ENCODE measurements around the gene BST1. TPM values are rescaled to one million over a fixed set of nuclear protein-coding genes. Genes with fewer than 3 reads are reported as not detected.

BST1 gene
- total and polyA plus RNA-seq, 2 experiments from 2014 or later, result 0.99 to 1.8 TPM

DNA sequence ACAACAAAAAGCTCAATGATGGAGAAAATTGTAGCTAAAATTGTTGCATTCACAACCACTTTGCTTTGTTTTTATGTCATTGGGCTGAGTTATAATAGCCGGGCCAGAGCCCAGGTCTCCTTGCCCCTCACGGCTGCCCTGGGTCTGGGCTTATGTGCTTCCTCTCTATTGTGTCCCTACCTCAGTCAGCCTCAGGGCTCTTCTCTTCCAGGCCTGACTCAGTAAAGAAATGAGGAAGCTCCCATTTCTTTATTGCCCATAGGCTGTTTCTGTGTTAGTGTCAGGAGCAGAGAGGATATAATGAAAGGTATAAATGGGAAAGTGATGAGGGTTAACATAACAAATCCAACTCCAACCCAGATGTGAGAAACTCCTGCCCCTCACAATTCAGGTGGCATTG lies 18.0 kb downstream of the BST1 start:
- H3K27ac ChIP-seq (ENCODE audit: low read depth), result no peak overlapping the region
- no peaks in the 10 kb centered on the region for H4K20me1 ChIP-seq (replicated peaks; ENCODE audit: insufficient read depth)
- no peak overlapping the region for H3K4me3 ChIP-seq
- no peaks in the 10 kb centered on the region for H3K36me3 ChIP-seq (ENCODE audit: insufficient read depth)
- no peak overlapping the region for H3K4me2 ChIP-seq
- no peak overlapping the region for H3K27ac Mint-ChIP-seq
- H3K79me2 ChIP-seq (replicated peaks; ENCODE audit: insufficient read depth), result no peaks in the 10 kb centered on the region
- no peaks in the 10 kb centered on the region for H3K27me3 ChIP-seq (ENCODE audit: insufficient read depth)
- H3K4me1 Mint-ChIP-seq, result peaks cover 5% of the 10 kb centered on the region; the same call in 2 of the 3 replicates
- H3F3A ChIP-seq (replicated peaks; ENCODE audit: low read depth), result no peaks in the 10 kb centered on the region
- no peaks in the 10 kb centered on the region for H3K27me3 Mint-ChIP-seq (ENCODE audit: insufficient read depth, low read depth, poor library complexity)
- H3K4me1 ChIP-seq (ENCODE audit: insufficient read depth), result no peaks in the 10 kb centered on the region
- H3K9me3 Mint-ChIP-seq, result no peaks in the 10 kb centered on the region
- TF ChIP-seq ZNF331 (CRISPR knock-in tag; IDR thresholded peaks at IDR 0.05; ENCODE audit: low read depth) (no peak), EZH2 (IDR thresholded peaks at IDR 0.05; ENCODE audit: low read depth, unreplicated experiment) (no peak), STAT1 (IDR thresholded peaks at IDR 0.05; ENCODE audit: unreplicated experiment) (no peak), CREB1 (CRISPR knock-in tag; IDR thresholded peaks at IDR 0.05; ENCODE audit: low read depth) (no peak), POLR2AphosphoS5 (IDR thresholded peaks at IDR 0.05; ENCODE audit: low read depth) (no peak), NANOG (IDR thresholded peaks at IDR 0.05; ENCODE audit: borderline replicate concordance) (no peak), ZNF114 (CRISPR knock-in tag; IDR thresholded peaks at IDR 0.05) (no peak)
- TF ChIP-seq, protein P1, sequence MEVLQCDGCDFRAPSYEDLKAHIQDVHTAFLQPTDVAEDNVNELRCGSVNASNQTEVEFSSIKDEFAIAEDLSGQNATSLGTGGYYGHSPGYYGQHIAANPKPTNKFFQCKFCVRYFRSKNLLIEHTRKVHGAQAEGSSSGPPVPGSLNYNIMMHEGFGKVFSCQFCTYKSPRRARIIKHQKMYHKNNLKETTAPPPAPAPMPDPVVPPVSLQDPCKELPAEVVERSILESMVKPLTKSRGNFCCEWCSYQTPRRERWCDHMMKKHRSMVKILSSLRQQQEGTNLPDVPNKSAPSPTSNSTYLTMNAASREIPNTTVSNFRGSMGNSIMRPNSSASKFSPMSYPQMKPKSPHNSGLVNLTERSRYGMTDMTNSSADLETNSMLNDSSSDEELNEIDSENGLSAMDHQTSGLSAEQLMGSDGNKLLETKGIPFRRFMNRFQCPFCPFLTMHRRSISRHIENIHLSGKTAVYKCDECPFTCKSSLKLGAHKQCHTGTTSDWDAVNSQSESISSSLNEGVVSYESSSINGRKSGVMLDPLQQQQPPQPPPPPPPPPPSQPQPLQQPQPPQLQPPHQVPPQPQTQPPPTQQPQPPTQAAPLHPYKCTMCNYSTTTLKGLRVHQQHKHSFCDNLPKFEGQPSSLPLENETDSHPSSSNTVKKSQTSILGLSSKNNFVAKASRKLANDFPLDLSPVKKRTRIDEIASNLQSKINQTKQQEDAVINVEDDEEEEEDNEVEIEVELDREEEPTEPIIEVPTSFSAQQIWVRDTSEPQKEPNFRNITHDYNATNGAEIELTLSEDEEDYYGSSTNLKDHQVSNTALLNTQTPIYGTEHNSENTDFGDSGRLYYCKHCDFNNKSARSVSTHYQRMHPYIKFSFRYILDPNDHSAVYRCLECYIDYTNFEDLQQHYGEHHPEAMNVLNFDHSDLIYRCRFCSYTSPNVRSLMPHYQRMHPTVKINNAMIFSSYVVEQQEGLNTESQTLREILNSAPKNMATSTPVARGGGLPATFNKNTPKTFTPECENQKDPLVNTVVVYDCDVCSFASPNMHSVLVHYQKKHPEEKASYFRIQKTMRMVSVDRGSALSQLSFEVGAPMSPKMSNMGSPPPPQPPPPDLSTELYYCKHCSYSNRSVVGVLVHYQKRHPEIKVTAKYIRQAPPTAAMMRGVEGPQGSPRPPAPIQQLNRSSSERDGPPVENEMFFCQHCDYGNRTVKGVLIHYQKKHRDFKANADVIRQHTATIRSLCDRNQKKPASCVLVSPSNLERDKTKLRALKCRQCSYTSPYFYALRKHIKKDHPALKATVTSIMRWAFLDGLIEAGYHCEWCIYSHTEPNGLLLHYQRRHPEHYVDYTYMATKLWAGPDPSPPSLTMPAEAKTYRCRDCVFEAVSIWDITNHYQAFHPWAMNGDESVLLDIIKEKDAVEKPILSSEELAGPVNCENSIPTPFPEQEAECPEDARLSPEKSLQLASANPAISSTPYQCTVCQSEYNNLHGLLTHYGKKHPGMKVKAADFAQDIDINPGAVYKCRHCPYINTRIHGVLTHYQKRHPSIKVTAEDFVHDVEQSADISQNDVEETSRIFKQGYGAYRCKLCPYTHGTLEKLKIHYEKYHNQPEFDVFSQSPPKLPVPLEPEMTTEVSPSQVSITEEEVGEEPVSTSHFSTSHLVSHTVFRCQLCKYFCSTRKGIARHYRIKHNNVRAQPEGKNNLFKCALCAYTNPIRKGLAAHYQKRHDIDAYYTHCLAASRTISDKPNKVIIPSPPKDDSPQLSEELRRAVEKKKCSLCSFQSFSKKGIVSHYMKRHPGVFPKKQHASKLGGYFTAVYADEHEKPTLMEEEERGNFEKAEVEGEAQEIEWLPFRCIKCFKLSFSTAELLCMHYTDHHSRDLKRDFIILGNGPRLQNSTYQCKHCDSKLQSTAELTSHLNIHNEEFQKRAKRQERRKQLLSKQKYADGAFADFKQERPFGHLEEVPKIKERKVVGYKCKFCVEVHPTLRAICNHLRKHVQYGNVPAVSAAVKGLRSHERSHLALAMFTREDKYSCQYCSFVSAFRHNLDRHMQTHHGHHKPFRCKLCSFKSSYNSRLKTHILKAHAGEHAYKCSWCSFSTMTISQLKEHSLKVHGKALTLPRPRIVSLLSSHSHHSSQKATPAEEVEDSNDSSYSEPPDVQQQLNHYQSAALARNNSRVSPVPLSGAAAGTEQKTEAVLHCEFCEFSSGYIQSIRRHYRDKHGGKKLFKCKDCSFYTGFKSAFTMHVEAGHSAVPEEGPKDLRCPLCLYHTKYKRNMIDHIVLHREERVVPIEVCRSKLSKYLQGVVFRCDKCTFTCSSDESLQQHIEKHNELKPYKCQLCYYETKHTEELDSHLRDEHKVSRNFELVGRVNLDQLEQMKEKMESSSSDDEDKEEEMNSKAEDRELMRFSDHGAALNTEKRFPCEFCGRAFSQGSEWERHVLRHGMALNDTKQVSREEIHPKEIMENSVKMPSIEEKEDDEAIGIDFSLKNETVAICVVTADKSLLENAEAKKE (CRISPR knock-in tag; IDR thresholded peaks at IDR 0.05), result no peak
- TF ChIP-seq, protein P2, sequence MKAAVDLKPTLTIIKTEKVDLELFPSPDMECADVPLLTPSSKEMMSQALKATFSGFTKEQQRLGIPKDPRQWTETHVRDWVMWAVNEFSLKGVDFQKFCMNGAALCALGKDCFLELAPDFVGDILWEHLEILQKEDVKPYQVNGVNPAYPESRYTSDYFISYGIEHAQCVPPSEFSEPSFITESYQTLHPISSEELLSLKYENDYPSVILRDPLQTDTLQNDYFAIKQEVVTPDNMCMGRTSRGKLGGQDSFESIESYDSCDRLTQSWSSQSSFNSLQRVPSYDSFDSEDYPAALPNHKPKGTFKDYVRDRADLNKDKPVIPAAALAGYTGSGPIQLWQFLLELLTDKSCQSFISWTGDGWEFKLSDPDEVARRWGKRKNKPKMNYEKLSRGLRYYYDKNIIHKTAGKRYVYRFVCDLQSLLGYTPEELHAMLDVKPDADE (IDR thresholded peaks at IDR 0.05), result no peak
- TF ChIP-seq, protein P3, sequence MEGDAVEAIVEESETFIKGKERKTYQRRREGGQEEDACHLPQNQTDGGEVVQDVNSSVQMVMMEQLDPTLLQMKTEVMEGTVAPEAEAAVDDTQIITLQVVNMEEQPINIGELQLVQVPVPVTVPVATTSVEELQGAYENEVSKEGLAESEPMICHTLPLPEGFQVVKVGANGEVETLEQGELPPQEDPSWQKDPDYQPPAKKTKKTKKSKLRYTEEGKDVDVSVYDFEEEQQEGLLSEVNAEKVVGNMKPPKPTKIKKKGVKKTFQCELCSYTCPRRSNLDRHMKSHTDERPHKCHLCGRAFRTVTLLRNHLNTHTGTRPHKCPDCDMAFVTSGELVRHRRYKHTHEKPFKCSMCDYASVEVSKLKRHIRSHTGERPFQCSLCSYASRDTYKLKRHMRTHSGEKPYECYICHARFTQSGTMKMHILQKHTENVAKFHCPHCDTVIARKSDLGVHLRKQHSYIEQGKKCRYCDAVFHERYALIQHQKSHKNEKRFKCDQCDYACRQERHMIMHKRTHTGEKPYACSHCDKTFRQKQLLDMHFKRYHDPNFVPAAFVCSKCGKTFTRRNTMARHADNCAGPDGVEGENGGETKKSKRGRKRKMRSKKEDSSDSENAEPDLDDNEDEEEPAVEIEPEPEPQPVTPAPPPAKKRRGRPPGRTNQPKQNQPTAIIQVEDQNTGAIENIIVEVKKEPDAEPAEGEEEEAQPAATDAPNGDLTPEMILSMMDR (conservative IDR thresholded peaks at IDR 0.05; ENCODE audit: low read depth in 2 of 2), result no peak
- TF ChIP-seq, protein P4, sequence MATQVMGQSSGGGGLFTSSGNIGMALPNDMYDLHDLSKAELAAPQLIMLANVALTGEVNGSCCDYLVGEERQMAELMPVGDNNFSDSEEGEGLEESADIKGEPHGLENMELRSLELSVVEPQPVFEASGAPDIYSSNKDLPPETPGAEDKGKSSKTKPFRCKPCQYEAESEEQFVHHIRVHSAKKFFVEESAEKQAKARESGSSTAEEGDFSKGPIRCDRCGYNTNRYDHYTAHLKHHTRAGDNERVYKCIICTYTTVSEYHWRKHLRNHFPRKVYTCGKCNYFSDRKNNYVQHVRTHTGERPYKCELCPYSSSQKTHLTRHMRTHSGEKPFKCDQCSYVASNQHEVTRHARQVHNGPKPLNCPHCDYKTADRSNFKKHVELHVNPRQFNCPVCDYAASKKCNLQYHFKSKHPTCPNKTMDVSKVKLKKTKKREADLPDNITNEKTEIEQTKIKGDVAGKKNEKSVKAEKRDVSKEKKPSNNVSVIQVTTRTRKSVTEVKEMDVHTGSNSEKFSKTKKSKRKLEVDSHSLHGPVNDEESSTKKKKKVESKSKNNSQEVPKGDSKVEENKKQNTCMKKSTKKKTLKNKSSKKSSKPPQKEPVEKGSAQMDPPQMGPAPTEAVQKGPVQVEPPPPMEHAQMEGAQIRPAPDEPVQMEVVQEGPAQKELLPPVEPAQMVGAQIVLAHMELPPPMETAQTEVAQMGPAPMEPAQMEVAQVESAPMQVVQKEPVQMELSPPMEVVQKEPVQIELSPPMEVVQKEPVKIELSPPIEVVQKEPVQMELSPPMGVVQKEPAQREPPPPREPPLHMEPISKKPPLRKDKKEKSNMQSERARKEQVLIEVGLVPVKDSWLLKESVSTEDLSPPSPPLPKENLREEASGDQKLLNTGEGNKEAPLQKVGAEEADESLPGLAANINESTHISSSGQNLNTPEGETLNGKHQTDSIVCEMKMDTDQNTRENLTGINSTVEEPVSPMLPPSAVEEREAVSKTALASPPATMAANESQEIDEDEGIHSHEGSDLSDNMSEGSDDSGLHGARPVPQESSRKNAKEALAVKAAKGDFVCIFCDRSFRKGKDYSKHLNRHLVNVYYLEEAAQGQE (IDR thresholded peaks at IDR 0.05; ENCODE audit: unreplicated experiment), result no peak
- DNase-seq (ENCODE audit: low spot score) (no peak), ATAC-seq (no peak)
- no peaks in the 10 kb centered on the region for H3K9me2 ChIP-seq (ENCODE audit: insufficient read depth)
- H3K4me3 Mint-ChIP-seq, result no peak overlapping the region
- H3K36me3 Mint-ChIP-seq (ENCODE audit: low read depth), result no peaks in the 10 kb centered on the region
- no peak overlapping the region for H2AFZ ChIP-seq

Measured in GM23338 (cell line).